Measurements from ENCODE around the gene RALA.
"Not testable (repeated sequence)": the region's sequence is repeated elsewhere in the genome, so short reads cannot be mapped to it uniquely, and the experiment has no call there.

RALA gene

DNA sequence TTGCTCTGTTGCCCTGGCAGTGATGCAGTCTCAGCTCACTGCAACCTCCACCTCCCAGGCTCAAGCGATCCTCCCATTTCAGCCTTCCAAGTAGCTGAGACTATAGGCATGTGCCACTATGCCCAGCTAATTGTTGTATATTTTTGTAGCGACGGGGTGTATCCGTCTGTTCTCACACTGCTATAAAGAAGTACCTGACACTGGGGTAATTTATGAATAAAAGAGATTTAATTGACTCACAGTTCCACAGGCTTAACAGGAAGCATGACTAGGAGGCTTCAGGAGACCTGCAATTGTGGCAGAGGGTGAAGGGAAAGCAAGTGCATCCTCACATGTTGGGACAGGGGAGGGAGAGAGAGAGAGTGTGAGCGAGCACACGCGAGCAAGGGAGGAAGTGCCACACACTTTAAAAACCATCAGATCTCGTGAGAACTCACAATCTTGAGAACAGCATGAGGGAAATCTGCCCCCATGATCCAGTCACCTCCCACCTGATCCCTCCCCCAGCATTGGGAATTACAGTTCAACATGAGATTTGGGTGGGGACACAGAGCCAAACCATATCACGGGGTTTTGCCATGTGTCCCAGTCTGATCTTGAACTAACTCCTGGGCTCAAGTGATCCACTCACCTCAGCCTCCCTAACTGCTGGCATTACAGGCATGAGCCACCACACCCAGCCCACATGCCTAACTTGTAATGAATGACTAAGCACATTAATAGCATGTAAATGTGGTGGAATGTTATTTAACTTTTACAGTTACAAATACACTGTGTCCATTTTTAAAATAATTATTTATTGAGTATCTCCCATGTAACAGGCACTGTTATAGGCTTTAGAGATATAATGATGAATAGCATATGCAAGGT lies 65.5 kb downstream of the RALA start:
- no peak for DNase-seq

DNA sequence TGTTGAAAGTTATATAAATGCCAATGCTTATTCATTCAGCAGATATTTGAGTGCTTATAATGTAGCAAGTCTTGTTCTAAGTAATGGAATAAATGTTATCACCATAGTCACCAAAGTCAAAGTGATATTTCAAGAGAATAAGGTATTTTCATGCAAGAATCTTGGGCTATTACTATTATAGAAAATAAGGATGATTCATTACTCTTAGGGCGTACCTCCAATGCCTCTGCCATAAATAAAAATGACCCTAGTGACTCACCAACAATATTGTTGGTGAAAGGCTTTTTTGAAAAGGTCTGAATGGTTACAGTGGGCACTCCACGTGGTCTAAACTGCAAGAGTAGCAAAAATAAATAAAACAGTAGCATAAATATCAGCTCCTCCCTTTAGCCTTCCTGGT lies 68.4 kb downstream of the RALA start:
- no peak for DNase-seq

DNA sequence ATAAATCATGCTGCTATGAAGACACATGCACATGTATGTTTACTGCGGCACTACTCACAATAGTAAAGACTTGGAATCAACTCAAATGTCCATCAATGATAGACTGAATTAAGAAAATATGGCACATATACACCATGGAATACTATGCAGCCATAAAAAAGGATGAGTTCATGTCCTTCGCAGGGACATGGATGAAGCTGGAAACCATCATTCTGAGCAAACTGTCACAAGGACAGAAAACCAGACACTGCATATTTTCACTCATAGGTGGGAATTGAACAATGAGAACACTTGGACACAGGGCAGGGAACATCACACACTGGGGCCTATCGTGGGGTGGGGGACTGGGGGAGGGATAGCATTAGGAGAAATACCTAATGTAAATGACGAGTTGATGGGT lies 69.7 kb downstream of the RALA start:
- DNase-seq: not testable (repeated sequence)

DNA sequence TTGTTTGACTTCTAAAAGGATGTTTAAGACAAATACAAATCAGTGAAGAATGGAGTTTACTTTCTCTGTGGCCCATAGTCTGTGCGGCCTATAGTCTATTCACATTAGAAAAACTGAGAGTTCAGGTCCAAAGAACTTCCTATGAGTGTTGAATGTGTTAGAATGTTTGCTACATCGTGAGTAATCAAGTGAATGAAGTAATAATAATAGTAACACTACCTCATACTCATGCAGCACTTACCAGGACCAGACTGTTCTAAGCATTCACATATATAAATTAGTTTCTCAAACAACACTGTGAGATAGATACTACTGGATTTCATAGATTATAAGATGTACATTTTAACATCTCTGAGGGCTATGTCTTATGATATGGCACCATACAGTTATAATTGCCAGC lies 70.4 kb downstream of the RALA start:
- DNase-seq: no peak

DNA sequence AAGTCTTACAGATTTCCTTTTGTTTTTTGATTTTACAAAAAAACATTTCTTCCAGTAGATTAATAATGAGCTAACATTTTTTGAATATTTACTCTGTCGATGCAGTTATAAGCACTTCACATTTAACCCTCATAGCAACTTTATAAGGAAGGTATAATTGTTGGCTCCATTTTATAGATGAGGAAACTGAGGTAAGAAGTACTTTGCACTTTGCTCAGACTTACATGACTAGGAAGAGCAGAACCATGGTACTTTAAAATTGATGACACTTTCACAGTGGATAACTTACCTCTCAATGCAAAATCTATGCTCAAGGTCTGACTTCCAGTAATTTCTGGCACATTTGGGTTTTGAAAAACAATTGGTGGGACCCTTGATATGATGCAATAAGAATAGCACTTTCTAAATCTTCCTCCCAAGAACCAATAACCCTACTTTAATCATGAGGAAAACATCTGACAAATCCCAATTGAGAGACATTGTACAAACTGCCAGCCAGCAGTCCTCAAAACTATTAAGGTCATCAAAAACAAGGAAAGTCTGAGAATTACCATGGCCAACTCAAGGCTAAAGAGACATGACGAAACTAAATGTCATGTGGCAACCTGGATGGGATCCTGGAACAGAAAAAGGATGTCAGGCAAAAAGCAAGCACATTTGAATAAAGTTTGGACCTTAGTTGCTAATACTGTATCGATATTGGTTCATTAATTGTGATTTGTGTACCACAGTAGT lies 72.6 kb downstream of the RALA start:
- DNase-seq: no peak

DNA sequence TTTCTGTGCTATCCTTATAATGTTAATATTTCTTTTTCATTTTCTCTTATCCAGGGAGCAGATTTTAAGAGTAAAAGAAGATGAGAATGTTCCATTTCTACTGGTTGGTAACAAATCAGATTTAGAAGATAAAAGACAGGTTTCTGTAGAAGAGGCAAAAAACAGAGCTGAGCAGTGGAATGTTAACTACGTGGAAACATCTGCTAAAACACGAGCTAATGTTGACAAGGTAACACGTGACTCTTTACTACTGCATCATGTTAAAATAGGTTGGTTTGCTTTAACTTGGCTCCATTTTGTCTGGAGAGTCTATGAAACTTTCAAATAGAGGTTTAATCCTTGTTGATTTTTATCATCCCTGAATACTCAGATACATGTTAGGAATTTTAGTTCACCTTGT lies 73.3 kb downstream of the RALA start:
- no peak for DNase-seq

DNA sequence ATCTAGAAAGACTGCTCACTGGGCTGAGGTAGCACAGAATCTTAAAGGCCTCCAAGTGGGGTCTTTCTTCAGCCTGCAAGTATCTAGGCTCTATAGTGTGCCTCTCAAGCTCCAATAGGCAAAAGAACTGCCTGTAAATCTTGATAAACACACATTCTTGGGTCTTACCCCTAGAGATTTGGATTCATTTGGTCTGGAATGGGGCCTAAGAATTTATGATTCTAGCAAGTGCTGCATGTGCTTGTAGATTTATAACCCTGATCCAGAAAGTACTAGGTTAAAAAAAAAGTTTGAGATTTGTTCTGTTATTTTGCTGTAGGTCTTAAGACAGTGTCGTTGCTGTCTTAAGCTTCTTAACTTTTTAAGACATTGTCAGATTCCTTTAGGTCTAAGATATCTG lies 74.1 kb downstream of the RALA start:
- no peak for DNase-seq

DNA sequence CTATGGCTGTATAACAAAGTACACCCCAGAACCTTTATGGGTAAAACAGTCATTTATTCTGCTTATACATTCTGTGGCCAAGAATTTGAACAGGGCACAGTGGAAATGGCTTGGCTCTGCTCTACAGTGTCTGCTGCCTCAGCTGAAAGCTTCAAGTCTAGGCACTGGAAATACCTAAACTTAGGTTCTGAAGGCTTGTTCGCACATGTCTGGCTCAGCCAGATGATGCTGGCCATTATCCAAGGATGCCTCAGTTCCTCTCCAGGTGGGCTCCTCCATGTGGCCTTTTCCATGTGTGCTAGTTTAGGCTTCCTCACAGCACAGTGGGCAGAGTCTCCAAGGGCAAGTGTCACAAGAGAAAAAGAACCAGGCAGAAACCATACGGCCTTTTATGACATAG lies 76.8 kb downstream of the RALA start:
- peak; percentile 62 for DNase-seq

DNA sequence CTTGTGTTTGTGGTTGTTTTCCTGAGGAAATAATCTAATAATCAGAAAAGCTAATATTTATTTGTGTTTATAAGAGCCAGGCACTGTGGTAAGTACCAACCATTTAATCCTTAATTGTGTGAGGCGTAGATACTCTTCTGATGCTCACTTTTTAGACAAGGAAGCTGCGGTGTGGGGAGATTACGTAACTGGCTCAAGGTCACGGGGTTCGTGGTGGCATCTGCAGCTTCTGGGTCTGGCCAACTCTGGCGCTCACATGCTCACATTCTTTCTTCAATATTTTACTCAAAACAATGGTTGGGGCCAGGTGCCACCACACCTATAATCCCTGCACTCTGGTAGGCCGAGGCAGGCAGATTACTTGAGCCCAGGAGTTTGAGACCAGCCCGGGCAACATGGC lies 77.6 kb downstream of the RALA start:
- DNase-seq: no peak

DNA sequence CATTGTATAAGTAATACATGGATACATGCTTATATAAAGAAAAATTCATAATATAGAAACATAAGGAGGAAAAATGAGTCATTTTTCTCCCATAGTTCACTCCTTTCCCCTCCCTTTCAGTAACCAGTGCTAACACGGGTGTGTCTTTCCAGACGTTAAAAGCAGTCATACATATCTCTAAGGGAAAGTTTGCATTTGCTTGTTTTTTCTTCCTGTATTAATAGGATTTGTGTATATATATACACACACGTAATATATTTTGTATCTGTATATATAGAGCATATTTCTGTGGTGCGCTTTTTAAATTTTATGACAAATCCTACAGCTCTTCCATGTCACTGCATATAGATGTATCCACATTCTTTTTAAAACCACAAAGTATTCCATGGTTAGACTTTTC lies 78.8 kb downstream of the RALA start:
- no peak for DNase-seq

DNA sequence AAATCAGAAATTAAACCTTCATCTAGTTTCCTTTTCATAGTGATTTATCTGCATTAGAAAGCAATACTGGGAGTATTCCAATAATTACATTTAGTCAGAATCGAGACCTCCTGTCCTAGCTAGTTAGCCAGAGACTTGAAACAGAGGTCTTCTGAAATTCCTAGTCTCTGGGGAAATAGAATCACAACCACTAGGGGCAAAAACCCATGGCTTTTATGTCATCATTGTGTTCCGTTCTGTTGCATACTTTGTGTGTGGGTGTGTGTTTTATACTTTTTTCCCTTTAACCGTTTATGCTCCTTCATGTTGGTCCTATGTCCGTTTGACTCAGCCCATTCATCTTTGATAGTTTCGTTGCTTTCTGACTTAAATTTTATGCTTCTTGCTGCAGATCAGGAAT lies 79.8 kb downstream of the RALA start:
- peak; percentile 6 for DNase-seq

DNA sequence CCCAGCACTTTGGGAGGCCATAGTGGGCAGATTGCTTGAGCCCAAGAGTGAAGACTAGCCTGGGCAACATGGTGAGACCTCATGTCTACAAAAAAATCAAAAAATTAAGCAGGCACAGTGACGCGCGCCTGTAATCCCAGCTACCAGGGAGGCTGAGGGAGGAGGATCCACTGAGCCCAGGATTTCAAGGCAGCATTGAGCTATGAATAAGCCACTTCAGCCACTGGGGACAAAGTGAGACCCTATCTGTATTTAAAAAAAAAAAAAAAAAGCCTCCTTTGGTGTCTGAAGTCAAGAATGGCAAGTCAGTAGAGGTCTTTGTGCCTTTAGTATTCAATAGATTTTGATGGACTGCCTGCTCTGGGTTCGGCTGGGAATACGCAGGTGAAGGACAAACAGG lies 85.7 kb downstream of the RALA start:
- no peak for DNase-seq

DNA sequence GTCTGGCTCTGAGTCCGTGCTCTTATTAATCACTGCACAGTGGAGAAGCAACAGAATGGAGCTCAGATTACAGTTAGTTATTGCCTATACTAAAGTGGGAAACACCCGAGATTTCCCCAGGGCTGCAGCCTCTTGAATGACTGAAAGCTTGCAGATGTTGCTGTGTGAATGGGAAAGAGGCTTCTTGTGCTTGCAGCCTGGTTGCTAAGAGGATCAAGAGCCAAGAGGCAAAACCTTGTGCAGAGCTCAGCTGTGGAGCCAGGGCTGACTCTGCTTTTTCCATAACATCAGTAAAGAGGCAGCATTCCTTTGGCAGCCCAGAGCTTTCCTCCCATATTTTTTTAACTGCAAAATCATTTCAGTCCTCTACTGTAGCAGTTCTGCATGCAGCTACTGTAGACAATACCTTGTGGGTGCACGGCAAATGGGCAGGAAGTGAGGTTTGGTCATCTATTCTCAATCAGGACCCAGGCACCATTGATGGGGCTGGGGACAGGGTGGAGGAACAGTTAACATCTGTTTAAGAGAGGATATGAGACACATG lies 86.5 kb downstream of the RALA start:
- peak; percentile 94 for DNase-seq

DNA sequence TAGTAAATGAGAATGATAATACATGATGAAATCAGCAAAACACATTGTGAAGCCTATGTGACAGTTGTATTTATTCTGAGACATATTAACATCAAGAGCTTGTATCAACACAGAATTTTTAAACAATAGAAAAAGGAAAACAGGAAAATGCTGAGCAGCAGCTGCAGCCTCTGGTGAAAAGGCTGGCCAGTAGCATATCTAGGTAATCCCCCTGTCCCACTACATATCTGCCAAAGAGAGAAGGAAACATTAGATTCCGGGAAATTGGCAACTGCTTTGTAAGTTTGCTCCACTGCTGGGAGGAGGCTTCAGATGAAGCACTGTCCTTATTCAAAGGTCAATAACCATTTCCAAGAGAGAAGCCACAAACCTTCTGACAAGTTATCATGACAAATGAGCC lies 89.4 kb downstream of the RALA start:
- DNase-seq: no peak

DNA sequence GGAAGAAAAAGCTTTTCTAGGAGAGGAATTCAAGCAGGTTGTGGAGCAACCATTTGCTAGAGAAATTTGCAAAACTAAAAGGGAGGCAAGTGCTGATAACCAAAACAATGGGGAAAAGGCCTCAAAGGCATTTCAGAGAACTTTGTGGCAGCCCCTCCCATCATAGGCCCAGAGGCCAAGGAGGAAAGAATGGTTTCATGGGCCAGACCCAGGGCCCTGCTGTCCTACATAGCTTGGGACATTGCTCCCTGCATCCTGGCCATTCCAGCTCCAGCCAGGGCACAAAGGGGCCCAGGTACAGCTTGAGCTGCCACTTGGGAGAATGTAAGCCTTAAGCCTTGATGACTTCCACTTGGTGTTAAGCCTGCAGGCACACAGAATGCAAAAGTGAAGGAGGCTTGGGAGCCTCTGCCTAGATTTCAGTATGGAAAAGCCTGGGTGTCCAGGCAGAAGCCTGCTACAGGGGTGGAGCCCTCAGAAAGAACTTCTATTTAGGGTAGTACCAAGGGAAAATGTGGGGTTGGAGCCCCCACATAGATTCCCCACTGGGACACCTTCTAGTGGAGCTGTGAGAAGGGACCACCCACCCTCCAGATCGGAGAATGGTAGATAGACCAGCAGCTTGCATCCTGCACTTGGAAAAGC lies 91.2 kb downstream of the RALA start:
- DNase-seq: no peak

DNA sequence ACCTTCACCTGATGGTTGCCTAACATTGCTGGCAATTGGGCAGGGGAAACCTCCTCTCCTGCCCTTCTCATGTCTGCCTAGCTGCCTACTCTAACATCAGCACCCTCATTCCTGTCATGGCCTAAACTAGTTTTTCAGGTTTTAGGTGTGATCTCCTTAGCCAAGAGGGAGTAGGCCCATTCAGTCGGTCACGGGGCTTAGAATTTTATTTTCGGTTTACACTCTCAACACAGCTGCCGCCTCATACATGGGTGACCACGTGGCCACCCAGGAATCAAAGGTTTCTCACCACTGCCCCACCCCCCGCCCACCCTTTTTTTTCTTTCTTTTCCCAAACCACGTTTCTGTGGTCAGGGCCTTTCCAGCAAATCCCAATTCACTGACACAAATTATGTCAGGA lies 97.2 kb downstream of the RALA start:
- DNase-seq: no peak

DNA sequence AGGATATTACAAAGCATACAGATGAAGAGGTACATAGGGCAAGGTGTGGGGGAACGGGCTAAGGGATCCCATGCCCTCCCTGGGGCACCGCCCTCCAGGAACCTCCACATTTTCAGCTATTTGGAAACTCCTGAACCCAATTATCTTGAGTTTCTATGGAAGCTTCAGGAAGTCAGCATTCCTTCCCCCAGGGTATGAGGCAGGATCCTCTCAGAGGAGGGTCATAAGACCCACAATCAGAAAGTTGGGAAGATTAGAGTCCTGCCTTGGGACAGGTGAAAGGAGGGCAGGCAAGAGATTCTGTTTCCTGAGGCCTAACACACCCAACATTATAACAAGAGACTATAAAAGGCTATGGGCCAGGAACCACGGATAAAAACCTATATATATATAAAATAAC lies 98.0 kb downstream of the RALA start:
- DNase-seq: no peak

DNA sequence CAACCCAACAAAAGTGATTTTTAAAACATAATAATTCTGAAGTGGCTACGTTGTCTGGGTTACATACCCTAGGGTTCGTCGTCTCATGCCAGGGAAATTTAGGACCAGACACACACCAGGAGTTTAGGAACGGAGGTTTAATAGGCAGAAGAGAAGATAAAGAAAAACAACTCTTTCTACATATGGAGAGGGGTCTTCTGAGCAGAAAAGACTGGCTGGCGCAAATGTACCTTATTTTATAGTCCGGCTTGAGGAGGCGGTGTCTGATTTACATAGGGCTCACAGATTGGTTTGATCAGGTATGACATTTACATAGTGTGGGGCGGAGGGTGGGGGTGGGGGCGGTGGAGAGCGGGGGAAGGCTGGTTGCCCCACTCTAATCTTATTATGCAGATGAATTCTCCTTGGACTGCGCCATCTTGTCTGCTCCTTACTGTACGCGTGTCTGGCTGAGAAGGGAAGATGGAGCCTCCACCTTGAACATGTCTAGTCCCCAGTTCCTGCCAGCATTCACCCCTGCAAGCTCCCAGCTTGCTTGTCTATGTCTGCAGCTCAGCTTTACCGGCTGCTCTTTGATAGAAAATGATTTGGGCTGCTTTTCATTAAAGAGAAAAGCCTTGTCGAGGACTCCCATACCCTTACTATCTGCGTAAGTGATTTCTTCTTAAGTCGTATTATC lies 98.7 kb downstream of the RALA start:
- DNase-seq: no peak

DNA sequence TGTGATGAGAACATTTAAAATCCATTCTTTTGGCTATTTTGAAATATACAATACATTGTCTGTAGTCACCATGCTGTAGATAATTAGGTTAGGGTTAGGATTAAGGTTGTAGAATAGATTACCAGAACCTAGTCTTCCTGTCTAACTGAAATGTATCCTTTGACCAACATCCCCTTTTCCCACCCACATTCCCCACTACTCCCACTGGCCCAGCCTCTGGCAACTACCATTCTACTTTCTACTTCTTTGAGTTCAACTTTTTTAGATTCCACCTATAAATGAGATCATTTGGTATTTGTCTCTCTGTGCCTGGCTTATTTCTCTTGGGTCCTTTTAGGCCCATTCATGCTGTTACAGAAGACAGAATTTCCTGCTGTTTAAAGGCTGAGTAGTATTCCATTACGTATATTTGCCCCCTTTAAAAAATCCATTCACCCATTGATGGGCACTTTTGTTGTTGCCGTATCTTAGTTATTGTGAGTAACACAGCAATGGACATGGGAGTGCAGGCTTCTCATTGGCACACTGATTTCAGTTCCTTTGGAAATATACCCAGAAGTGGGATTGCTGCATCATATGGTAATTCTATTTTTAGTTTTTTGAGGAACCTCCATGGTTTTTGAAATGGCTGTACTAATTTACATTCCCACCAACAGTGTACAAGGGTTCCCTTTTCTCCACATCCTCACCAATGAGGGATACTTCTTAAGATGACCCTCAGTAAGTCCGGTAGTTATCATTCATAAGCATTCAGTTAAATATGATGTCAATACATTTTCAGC lies 104.0 kb downstream of the RALA start:
- DNase-seq: no peak

DNA sequence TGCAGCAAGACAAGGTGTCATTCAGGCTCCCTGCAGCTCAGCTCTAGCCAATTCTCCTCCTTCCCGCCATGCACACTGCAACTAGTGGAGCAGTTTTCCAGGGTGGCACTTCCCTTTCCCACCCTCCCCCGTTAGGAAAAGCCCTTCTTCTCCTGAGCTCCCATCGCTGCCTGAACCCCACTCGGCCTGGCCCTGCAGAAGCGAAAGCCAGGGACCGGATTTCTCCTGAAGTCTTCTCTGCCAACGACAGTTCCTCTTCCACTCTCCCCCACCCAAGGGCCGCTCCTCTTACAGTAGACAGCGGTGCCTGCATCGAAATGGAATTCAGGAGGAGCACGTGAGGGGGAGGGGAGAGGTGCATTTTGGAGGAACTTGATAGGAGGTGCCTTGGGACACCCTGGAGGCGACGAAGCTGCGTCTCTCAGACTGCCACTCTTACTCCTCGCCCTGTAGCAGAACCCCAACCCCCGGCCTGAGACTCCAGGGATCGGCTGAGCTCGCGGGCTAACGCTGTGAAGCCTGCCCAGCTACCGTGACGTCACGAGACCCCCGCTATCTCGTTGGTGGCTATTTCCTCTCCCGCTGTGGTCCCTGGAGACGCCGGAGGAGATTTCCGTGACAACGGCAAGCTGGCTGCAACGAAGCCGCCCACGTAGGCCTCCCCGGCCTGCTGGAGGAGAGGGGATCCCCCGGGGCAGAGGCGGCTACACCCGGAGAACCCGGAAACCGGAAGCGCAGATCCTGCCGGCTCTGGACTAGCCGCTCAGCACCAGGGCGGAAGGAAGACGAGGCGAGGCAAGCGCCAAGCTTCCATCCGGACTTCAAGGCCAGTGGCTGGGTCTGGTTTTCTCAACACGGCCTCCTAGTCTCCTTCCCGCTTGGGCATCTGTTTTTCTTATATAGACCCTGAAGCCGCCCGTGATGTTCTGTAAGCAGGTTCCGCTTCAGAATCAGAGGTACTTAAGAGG lies 109.7 kb downstream of the RALA start:
- DNase-seq: peak; percentile 98
